HepG2 (cell line): ENCODE measurements around the gene NSUN2.

Experiments
- BRCA1 ChIP-seq: sonication (generic); formaldehyde crosslinking; IDR thresholded peaks from 2 replicates; pipeline ENCODE4 v1.4.0; 2020; ENCODE audit warnings: missing genetic modification reagents
- CTCF ChIP-seq: sonication (generic); formaldehyde crosslinking; IDR thresholded peaks from 2 replicates; pipeline ENCODE4 v1.5.0; 2020; ENCODE audit warnings: mild to moderate bottlenecking, missing genetic modification reagents, moderate library complexity
- DR1 ChIP-seq: sonication (generic); formaldehyde crosslinking; IDR thresholded peaks from 2 replicates; pipeline ENCODE4 v1.8.0; 2021; ENCODE audit warnings: mild to moderate bottlenecking, missing genetic modification reagents, inconsistent platforms
- MAX ChIP-seq: IDR thresholded peaks from 2 replicates; pipeline ENCODE4 v1.6.1; 2012; ENCODE audit warnings: inconsistent platforms
- MXI1 ChIP-seq: IDR thresholded peaks from 3 replicates; pipeline ENCODE4 v1.6.1; 2012; ENCODE audit warnings: low read depth, low read length, inconsistent platforms, borderline replicate concordance
- POLR2AphosphoS5 ChIP-seq: IDR thresholded peaks from 2 replicates; pipeline ENCODE4 v1.6.1; 2012; ENCODE audit warnings: low read depth, low read length
- SAP130 ChIP-seq: IDR thresholded peaks from 2 replicates; pipeline ENCODE4 v1.6.1; 2016; ENCODE audit warnings: low read depth
- SRSF9 ChIP-seq: fragments of 200-400 bp; formaldehyde crosslinking; IDR thresholded peaks from 2 replicates; pipeline ENCODE4 v1.6.1; 2018; ENCODE audit warnings: borderline replicate concordance, mild to moderate bottlenecking, low read depth, low read length; ENCODE audit not compliant: insufficient read depth, poor library complexity, severe bottlenecking
- ZFP91 ChIP-seq: sonication (generic); formaldehyde crosslinking; IDR thresholded peaks from 2 replicates; pipeline ENCODE4 v1.9.0; 2022; ENCODE audit warnings: missing genetic modification reagents, mild to moderate bottlenecking, borderline replicate concordance
- ZNF33B ChIP-seq: sonication (generic); formaldehyde crosslinking; IDR thresholded peaks from 2 replicates; pipeline ENCODE4 v1.5.1; 2020; ENCODE audit warnings: mild to moderate bottlenecking, missing genetic modification reagents
- ZNF460 ChIP-seq: sonication (generic); formaldehyde crosslinking; IDR thresholded peaks from 2 replicates; pipeline ENCODE4 v1.5.1; 2020; ENCODE audit warnings: missing genetic modification reagents, mild to moderate bottlenecking, borderline replicate concordance
- ZNF563 ChIP-seq: sonication (generic); formaldehyde crosslinking; IDR thresholded peaks from 2 replicates; pipeline ENCODE4 v1.8.0; 2022; ENCODE audit warnings: mild to moderate bottlenecking, moderate library complexity, missing genetic modification reagents
- ZNF609 ChIP-seq: sonication (generic); formaldehyde crosslinking; IDR thresholded peaks from 2 replicates; pipeline ENCODE4 v1.4.0; 2020; ENCODE audit warnings: mild to moderate bottlenecking, missing genetic modification reagents, borderline replicate concordance

GRCh38 chr5:6642655-6643054 lies 9.8 kb upstream of the NSUN2 start:
- no peak for TF ChIP-seq DR1 (CRISPR knock-in tag)
- no peak for TF ChIP-seq CTCF
- TF ChIP-seq SRSF9, result no peak
- TF ChIP-seq ZNF609, result no peak
- TF ChIP-seq ZNF460 (CRISPR knock-in tag), result no peak
- no peak for TF ChIP-seq POLR2AphosphoS5
- no peak for TF ChIP-seq MXI1
- no peak for TF ChIP-seq MAX
- no peak for TF ChIP-seq BRCA1 (CRISPR knock-in tag)
- no peak for TF ChIP-seq SAP130 (CRISPR knock-in tag)
- no peak for TF ChIP-seq ZNF33B (CRISPR knock-in tag)
- no peak for TF ChIP-seq ZNF563 (CRISPR knock-in tag)
- no peak for TF ChIP-seq ZFP91 (CRISPR knock-in tag)
